Measurements from ENCODE around the gene C5orf52.

- TF ChIP-seq CTCF (conservative IDR thresholded peaks at IDR 0.05 in 1 of 2, IDR thresholded peaks at IDR 0.05 in 1 of 2; ENCODE audit: extremely low read depth in 1 of 2, insufficient read depth in 1 of 2, low read depth in 1 of 2, low read length in 2 of 2) (no peak), EZH2 (IDR thresholded peaks at IDR 0.05; ENCODE audit: borderline replicate concordance, low read length) (no peak)
Measured at GRCh38 chr5:157672976-157673375, 1.6 kb downstream of the C5orf52 start.
